ENCODE data around the gene DYNAP.

DYNAP gene

GRCh38 chr18:54647176-54647575 lies 56.1 kb downstream of the DYNAP start:
- no peaks in the 10 kb centered on the region for H3K79me2 ChIP-seq (ENCODE audit: control insufficient read depth, low read length)
- H3K4me1 ChIP-seq (ENCODE audit: control insufficient read depth, low read length), result no peaks in the 10 kb centered on the region
- H3K4me2 ChIP-seq (ENCODE audit: low read length), result no peak overlapping the region
- no peaks in the 10 kb centered on the region for H3K9me2 ChIP-seq (replicated peaks; ENCODE audit: control insufficient read depth, low read length)
- no peaks in the 10 kb centered on the region for H3K9me3 ChIP-seq (ENCODE audit: control insufficient read depth, insufficient read depth, low read length)
- no peaks in the 10 kb centered on the region for H4K20me1 ChIP-seq (ENCODE audit: control insufficient read depth, insufficient read depth, low read depth, low read length)
- H3K27ac ChIP-seq (ENCODE audit: low read depth, low read length), result no peak overlapping the region
- TF ChIP-seq CTCF (IDR thresholded peaks at IDR 0.05; ENCODE audit: low read depth, low read length, poor library complexity, severe bottlenecking) (peak; percentile 45), EZH2phosphoT487 (IDR thresholded peaks at IDR 0.05; ENCODE audit: borderline replicate concordance, low read length) (no peak)
- H3K36me3 ChIP-seq (ENCODE audit: control insufficient read depth, low read length), result no peaks in the 10 kb centered on the region
- H3K27me3 ChIP-seq (ENCODE audit: control insufficient read depth, low read length), result no peaks in the 10 kb centered on the region; the same call in 1 of the 2 replicates
- H3K4me3 ChIP-seq (ENCODE audit: low read length), result no peak overlapping the region
- H3F3A ChIP-seq (ENCODE audit: control insufficient read depth, insufficient read depth), result no peaks in the 10 kb centered on the region

Data from DOHH2 (cell line).